Measurements from ENCODE around the gene CARD16. TPM values are rescaled to one million over a fixed set of nuclear protein-coding genes. Genes with fewer than 3 reads are reported as not detected.

CARD16 gene
- total RNA-seq, 1 donor from 2014 or later: 2.0 TPM

DNA sequence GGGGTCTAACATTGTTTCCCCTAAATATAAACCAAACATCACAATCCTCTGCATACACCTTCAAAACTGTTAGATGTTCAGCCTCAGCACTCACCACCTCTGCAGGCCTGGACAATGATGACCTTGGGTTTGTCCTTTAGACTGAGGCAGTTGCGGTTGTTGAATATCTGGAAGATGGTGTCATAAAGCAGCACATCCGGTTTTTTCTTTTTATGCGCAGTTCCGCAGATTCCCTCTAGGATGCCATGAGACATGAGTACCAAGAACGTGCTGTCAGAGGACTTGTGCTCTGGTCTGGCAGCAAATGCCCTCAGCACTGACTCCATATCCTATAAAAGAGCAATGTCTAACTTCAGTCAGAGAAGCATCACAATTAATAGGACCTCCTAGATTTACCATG, 45.0 kb downstream of the CARD16 start:
- Histone ChIP-seq H3K9ac (ENCODE audit: low read length) (no peak overlapping the region), H3K9me3 (ENCODE audit: insufficient read depth, low read depth, low read length) (no peaks in the 10 kb centered on the region), H3K79me2 (ENCODE audit: insufficient read depth, low read length) (no peaks in the 10 kb centered on the region), H3K27me3 (ENCODE audit: insufficient read depth, low read length) (no peaks in the 10 kb centered on the region), H3K4me2 (ENCODE audit: low read length) (no peak overlapping the region), H3K4me3 (ENCODE audit: insufficient read depth, low read depth, low read length) (no peak overlapping the region), H3K27ac (ENCODE audit: low read depth, low read length) (no peak overlapping the region), H2AFZ (ENCODE audit: low read depth, low read length) (no peak overlapping the region), H3K36me3 (ENCODE audit: insufficient read depth, low read length) (no peaks in the 10 kb centered on the region), H3K4me1 (ENCODE audit: insufficient read depth, low read length) (no peaks in the 10 kb centered on the region), H4K20me1 (ENCODE audit: insufficient read depth, low read length) (no peaks in the 10 kb centered on the region)
- no peak overlapping the region for H3K27ac Mint-ChIP-seq (ENCODE audit: unreplicated experiment)
- H3K36me3 Mint-ChIP-seq (ENCODE audit: low read depth, unreplicated experiment): no peaks in the 10 kb centered on the region
- DNase-seq (ENCODE audit: low read depth): no peak
- peaks cover 3% of the 10 kb centered on the region for H3K4me1 Mint-ChIP-seq (ENCODE audit: low read depth, unreplicated experiment)
- H3K4me3 Mint-ChIP-seq (ENCODE audit: unreplicated experiment): no peak overlapping the region
- H3K9me3 Mint-ChIP-seq (ENCODE audit: unreplicated experiment): no peaks in the 10 kb centered on the region
- FAIRE-seq: no peak
- H3K27me3 Mint-ChIP-seq (ENCODE audit: low read depth, unreplicated experiment): no peaks in the 10 kb centered on the region
- TF ChIP-seq EZH2 (IDR thresholded peaks at IDR 0.05; ENCODE audit: insufficient read depth, low read length): no peak
- TF ChIP-seq, protein P1, sequence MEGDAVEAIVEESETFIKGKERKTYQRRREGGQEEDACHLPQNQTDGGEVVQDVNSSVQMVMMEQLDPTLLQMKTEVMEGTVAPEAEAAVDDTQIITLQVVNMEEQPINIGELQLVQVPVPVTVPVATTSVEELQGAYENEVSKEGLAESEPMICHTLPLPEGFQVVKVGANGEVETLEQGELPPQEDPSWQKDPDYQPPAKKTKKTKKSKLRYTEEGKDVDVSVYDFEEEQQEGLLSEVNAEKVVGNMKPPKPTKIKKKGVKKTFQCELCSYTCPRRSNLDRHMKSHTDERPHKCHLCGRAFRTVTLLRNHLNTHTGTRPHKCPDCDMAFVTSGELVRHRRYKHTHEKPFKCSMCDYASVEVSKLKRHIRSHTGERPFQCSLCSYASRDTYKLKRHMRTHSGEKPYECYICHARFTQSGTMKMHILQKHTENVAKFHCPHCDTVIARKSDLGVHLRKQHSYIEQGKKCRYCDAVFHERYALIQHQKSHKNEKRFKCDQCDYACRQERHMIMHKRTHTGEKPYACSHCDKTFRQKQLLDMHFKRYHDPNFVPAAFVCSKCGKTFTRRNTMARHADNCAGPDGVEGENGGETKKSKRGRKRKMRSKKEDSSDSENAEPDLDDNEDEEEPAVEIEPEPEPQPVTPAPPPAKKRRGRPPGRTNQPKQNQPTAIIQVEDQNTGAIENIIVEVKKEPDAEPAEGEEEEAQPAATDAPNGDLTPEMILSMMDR (IDR thresholded peaks at IDR 0.05; ENCODE audit: insufficient read depth, low read depth, low read length): no peak

DNA sequence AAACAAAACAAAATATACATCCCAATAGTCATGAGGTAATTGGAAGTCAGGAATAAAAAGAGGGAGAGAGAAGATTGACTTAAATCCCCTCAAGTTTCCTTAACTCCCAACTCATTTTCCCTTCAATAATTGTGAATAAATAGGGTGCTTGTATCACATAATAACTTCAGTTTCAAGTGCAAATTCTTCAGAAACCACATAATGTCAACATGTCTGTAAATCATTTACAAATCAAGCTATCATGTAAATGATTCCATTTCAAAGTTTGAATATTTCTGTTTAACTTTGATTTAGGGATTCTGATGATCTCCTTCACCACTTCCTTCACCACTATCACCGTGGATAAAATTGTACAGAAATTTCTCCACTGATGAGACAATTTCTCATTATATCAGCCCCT, 45.4 kb downstream of the CARD16 start:
- Mint-ChIP-seq H3K9me3 (ENCODE audit: unreplicated experiment) (no peaks in the 10 kb centered on the region), H3K27ac (ENCODE audit: unreplicated experiment) (no peak overlapping the region), H3K27me3 (ENCODE audit: low read depth, unreplicated experiment) (no peaks in the 10 kb centered on the region), H3K36me3 (ENCODE audit: low read depth, unreplicated experiment) (no peaks in the 10 kb centered on the region), H3K4me1 (ENCODE audit: low read depth, unreplicated experiment) (no peaks in the 10 kb centered on the region), H3K4me3 (ENCODE audit: unreplicated experiment) (no peak overlapping the region)
- DNase-seq (ENCODE audit: low read depth): no peak
- H3K4me2 ChIP-seq (ENCODE audit: low read length): no peak overlapping the region
- H2AFZ ChIP-seq (ENCODE audit: low read depth, low read length): no peak overlapping the region
- H3K4me1 ChIP-seq (ENCODE audit: insufficient read depth, low read length): no peaks in the 10 kb centered on the region
- no peak for FAIRE-seq
- no peaks in the 10 kb centered on the region for H3K9me3 ChIP-seq (ENCODE audit: insufficient read depth, low read depth, low read length)
- H3K36me3 ChIP-seq (ENCODE audit: insufficient read depth, low read length): no peaks in the 10 kb centered on the region
- TF ChIP-seq EZH2 (IDR thresholded peaks at IDR 0.05; ENCODE audit: insufficient read depth, low read length): no peak
- TF ChIP-seq, protein P1 (IDR thresholded peaks at IDR 0.05; ENCODE audit: insufficient read depth, low read depth, low read length): no peak
- no peak overlapping the region for H3K27ac ChIP-seq (ENCODE audit: low read depth, low read length)
- H3K9ac ChIP-seq (ENCODE audit: low read length): no peak overlapping the region
- no peak overlapping the region for H3K4me3 ChIP-seq (ENCODE audit: insufficient read depth, low read depth, low read length)
- H4K20me1 ChIP-seq (ENCODE audit: insufficient read depth, low read length): no peaks in the 10 kb centered on the region
- no peaks in the 10 kb centered on the region for H3K27me3 ChIP-seq (ENCODE audit: insufficient read depth, low read length)
- no peaks in the 10 kb centered on the region for H3K79me2 ChIP-seq (ENCODE audit: insufficient read depth, low read length)

- H2AFZ ChIP-seq (ENCODE audit: low read depth, low read length): no peak overlapping the region
- no peaks in the 10 kb centered on the region for H3K9me3 Mint-ChIP-seq (ENCODE audit: unreplicated experiment)
- H3K27ac ChIP-seq (ENCODE audit: low read depth, low read length): no peak overlapping the region
- H4K20me1 ChIP-seq (ENCODE audit: insufficient read depth, low read length): no peaks in the 10 kb centered on the region
- no peaks in the 10 kb centered on the region for H3K4me1 Mint-ChIP-seq (ENCODE audit: low read depth, unreplicated experiment)
- H3K4me3 ChIP-seq (ENCODE audit: insufficient read depth, low read depth, low read length): no peak overlapping the region
- no peaks in the 10 kb centered on the region for H3K79me2 ChIP-seq (ENCODE audit: insufficient read depth, low read length)
- H3K9me3 ChIP-seq (ENCODE audit: insufficient read depth, low read depth, low read length): no peaks in the 10 kb centered on the region
- H3K36me3 ChIP-seq (ENCODE audit: insufficient read depth, low read length): no peaks in the 10 kb centered on the region
- H3K36me3 Mint-ChIP-seq (ENCODE audit: low read depth, unreplicated experiment): no peaks in the 10 kb centered on the region
- no peak for FAIRE-seq
- no peaks in the 10 kb centered on the region for H3K27me3 Mint-ChIP-seq (ENCODE audit: low read depth, unreplicated experiment)
- TF ChIP-seq, protein P1 (IDR thresholded peaks at IDR 0.05; ENCODE audit: insufficient read depth, low read depth, low read length): no peak
- no peak for TF ChIP-seq EZH2 (IDR thresholded peaks at IDR 0.05; ENCODE audit: insufficient read depth, low read length)
- no peaks in the 10 kb centered on the region for H3K4me1 ChIP-seq (ENCODE audit: insufficient read depth, low read length)
- no peaks in the 10 kb centered on the region for H3K27me3 ChIP-seq (ENCODE audit: insufficient read depth, low read length)
- no peak overlapping the region for H3K4me3 Mint-ChIP-seq (ENCODE audit: unreplicated experiment)
- H3K9ac ChIP-seq (ENCODE audit: low read length): no peak overlapping the region
- no peak for DNase-seq (ENCODE audit: low read depth)
- no peak overlapping the region for H3K4me2 ChIP-seq (ENCODE audit: low read length)
- no peak overlapping the region for H3K27ac Mint-ChIP-seq (ENCODE audit: unreplicated experiment)
Measured at GRCh38 chr11:104997288-104997687, 47.8 kb downstream of the CARD16 start.
